ENCODE measurements around the gene RTL9. TPM values are rescaled to one million over a fixed set of nuclear protein-coding genes. Genes with fewer than 3 reads are reported as not detected.
A peak's percentile ranks its signal among the peaks of the same experiment; 100 is the strongest.
"Not testable (repeated sequence)": the region's sequence is repeated elsewhere in the genome, so short reads cannot be mapped to it uniquely, and the experiment has no call there.

RTL9 gene
- total RNA-seq, 2 experiments from 2014 or later = 0.09 to 0.14 TPM

GRCh38 chrX:110320381-110320987, 38.2 kb upstream of the RTL9 start:
- no peak overlapping the region for H3K4me3 Mint-ChIP-seq
- peaks cover 2% of the 10 kb centered on the region for H3K4me1 Mint-ChIP-seq
- intact Hi-C loops (cut with DNase I, micrococcal nuclease) = no loop called here
- ATAC-seq (no peak), DNase-seq (no peak)
- CTCF ChIA-PET = interaction anchor here (1.1 kb wide), 1 partner anchor 155 kb away, joined by 4 read pairs; no protein-coding TSS in a partner anchor
- H3K36me3 Mint-ChIP-seq (ENCODE audit: low read depth) = no peaks in the 10 kb centered on the region
- no peak overlapping the region for H3K27ac Mint-ChIP-seq
- POLR2A ChIA-PET = no interaction called here
- no peaks in the 10 kb centered on the region for H3K9me3 Mint-ChIP-seq (ENCODE audit: low read depth)
- no peaks in the 10 kb centered on the region for H3K27me3 Mint-ChIP-seq

GRCh38 chrX:110321081-110321480, 37.6 kb upstream of the RTL9 start:
- Mint-ChIP-seq H3K27ac (no peak overlapping the region), H3K36me3 (ENCODE audit: low read depth) (no peaks in the 10 kb centered on the region), H3K9me3 (ENCODE audit: low read depth) (no peaks in the 10 kb centered on the region), H3K27me3 (no peaks in the 10 kb centered on the region), H3K4me1 (no peaks in the 10 kb centered on the region), H3K4me3 (no peak overlapping the region)
- CTCF ChIA-PET = interaction anchor here (1.0 to 1.1 kb wide), 2 partner anchors 43 to 156 kb away, joined by 4 read pairs; no protein-coding TSS in a partner anchor
- ATAC-seq (no peak), DNase-seq (no peak)
- intact Hi-C loops (cut with DNase I, micrococcal nuclease) = no loop called here
- POLR2A ChIA-PET = interaction anchor here (0.7 kb wide), 1 partner anchor 9 kb away, joined by 5 read pairs; no protein-coding TSS in a partner anchor

DNA sequence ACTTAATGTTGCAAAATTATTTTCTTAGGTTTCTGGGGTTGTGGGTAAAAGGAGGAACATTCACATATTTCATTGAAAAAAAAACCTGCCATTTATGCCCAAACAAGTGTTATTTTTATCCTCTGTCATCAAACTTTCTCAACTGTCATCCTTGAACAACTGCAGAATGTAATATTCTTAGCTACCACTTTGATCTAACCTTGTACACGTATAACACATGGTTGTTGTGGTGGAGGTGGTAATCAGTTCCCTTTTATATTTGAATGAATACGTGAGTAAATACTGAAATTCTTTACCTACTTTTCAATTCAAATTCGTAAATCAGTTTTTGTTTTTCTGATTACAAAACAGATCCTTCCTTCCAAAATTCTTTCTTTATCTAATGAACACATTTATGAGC, 37.0 kb upstream of the RTL9 start:
- no peak for DNase-seq
- no peaks in the 10 kb centered on the region for H3K4me1 Mint-ChIP-seq
- no peaks in the 10 kb centered on the region for H3K9me3 Mint-ChIP-seq (ENCODE audit: low read depth)
- intact Hi-C loops (cut with DNase I, micrococcal nuclease) = no loop called here
- no peak overlapping the region for H3K4me3 Mint-ChIP-seq
- H3K27ac Mint-ChIP-seq = no peak overlapping the region
- ChIA-PET CTCF (interaction anchor here (1.0 to 1.6 kb wide), 4 partner anchors 34 to 163 kb away, joined by 3 to 4 read pairs (median 4); no protein-coding TSS in a partner anchor), POLR2A (interaction anchor here (0.7 to 1.0 kb wide), 2 partner anchors 9 to 16 kb away, joined by 3 to 5 read pairs; no protein-coding TSS in a partner anchor)
- no peaks in the 10 kb centered on the region for H3K27me3 Mint-ChIP-seq
- ATAC-seq = no peak
- H3K36me3 Mint-ChIP-seq (ENCODE audit: low read depth) = no peaks in the 10 kb centered on the region

DNA sequence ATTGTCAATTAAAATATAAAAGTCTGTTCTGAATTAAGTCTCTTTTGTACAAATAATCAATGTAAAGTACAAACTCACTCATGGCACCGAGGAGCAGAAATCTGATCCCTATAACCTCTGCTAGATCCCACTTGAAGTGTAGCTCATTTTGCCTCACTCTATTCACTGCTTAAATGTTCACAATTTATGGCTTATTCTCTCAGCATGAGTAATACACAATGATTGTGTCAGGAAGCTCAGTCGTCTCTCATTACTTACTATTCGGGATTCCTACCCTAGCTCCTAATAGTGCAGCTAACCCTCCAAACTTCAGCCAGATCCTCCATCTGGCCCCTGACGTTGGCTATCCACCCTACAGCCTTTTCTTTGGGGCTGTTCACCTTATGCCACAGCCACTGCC, 36.0 kb upstream of the RTL9 start:
- intact Hi-C loops (cut with DNase I, micrococcal nuclease) = no loop called here
- Mint-ChIP-seq H3K4me3 (no peak overlapping the region), H3K9me3 (ENCODE audit: low read depth) (no peaks in the 10 kb centered on the region), H3K36me3 (ENCODE audit: low read depth) (no peaks in the 10 kb centered on the region), H3K27me3 (no peaks in the 10 kb centered on the region), H3K27ac (no peak overlapping the region), H3K4me1 (no peaks in the 10 kb centered on the region)
- ATAC-seq = no peak
- DNase-seq = no peak
- CTCF ChIA-PET = interaction anchor here (1.1 to 1.6 kb wide), 4 partner anchors 18 to 164 kb away, joined by 3 to 4 read pairs (median 3); no protein-coding TSS in a partner anchor
- POLR2A ChIA-PET = interaction anchor here (1.0 kb wide), 1 partner anchor 17 kb away, joined by 3 read pairs; no protein-coding TSS in a partner anchor

DNA sequence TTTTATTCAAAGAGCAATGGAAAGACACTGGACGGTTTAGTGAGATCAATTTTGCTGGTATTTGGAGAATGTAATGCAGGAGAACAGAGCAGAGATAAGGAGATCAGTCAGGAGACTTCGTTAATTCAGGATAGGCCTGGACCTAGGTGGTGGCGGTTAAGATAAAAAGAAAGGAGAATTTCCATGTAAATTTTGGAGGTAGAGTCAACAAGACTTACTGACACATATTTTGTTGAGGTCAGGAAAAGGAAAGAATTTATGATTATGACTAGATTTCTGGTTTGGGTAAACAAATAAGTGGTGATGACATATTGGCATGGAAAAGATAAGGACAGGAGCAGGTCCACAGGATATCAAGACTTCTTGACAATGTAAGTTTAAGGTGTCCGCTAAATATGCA, 31.9 kb upstream of the RTL9 start:
- no peak overlapping the region for H3K4me3 Mint-ChIP-seq
- ChIA-PET POLR2A (no interaction called here), CTCF (no interaction called here)
- ATAC-seq (no peak), DNase-seq (no peak)
- H3K36me3 Mint-ChIP-seq (ENCODE audit: low read depth) = no peaks in the 10 kb centered on the region
- no peaks in the 10 kb centered on the region for H3K27me3 Mint-ChIP-seq
- no peaks in the 10 kb centered on the region for H3K9me3 Mint-ChIP-seq (ENCODE audit: low read depth)
- intact Hi-C loops (cut with DNase I, micrococcal nuclease) = no loop called here
- H3K4me1 Mint-ChIP-seq = no peaks in the 10 kb centered on the region
- H3K27ac Mint-ChIP-seq = no peak overlapping the region

DNA sequence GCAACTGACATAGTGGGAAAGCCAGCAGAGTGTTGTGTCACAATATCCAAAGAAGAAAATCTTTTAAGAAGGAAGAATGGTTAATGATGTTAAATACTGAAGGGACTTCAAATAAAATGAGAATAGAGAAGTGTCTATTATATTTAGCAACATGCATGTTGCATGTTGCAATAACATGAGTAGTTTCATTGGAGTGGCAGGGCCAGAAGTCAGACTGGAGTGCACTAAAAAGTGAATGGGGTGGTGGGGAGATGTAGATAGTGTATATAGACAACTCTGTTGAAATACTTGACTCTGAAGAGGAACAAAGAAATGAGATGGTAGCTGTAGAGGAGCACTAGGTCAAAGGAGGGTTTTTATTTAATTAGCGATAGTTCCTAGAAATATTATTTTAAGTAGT, 31.3 kb upstream of the RTL9 start:
- Mint-ChIP-seq H3K27ac (no peak overlapping the region), H3K4me3 (no peak overlapping the region), H3K36me3 (ENCODE audit: low read depth) (no peaks in the 10 kb centered on the region), H3K27me3 (no peaks in the 10 kb centered on the region), H3K9me3 (ENCODE audit: low read depth) (no peaks in the 10 kb centered on the region), H3K4me1 (no peaks in the 10 kb centered on the region)
- ATAC-seq (no peak), DNase-seq (no peak)
- ChIA-PET POLR2A (no interaction called here), CTCF (no interaction called here)
- intact Hi-C loops (cut with DNase I, micrococcal nuclease) = no loop called here

DNA sequence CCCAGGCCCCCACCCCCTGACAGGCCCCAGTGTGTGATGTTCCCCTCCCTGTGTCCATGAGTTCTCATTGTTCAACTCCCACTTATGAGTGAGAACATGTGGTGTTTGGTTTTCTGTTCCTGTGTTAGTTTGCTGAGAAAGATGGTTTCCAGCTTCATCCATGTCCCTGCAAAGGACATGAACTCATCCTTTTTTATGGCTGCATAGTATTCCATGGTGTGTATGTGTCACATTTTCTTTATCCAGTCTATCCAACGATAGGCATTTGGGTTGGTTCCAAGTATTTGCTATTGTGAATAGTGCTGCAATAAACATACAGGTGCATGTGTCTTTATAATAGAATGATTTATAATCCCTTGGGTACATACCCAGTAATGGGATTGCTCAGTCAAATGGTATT, 30.0 kb upstream of the RTL9 start:
- H3K4me3 Mint-ChIP-seq; DNase-seq; H3K9me3 Mint-ChIP-seq (ENCODE audit: low read depth); intact Hi-C loops (cut with DNase I, micrococcal nuclease); H3K27me3 Mint-ChIP-seq; H3K27ac Mint-ChIP-seq; H3K4me1 Mint-ChIP-seq; H3K36me3 Mint-ChIP-seq (ENCODE audit: low read depth); POLR2A ChIA-PET; ATAC-seq: not testable (repeated sequence)
- CTCF ChIA-PET = interaction anchor here (1.8 kb wide), 1 partner anchor 12 kb away, joined by 3 read pairs; no protein-coding TSS in a partner anchor

DNA sequence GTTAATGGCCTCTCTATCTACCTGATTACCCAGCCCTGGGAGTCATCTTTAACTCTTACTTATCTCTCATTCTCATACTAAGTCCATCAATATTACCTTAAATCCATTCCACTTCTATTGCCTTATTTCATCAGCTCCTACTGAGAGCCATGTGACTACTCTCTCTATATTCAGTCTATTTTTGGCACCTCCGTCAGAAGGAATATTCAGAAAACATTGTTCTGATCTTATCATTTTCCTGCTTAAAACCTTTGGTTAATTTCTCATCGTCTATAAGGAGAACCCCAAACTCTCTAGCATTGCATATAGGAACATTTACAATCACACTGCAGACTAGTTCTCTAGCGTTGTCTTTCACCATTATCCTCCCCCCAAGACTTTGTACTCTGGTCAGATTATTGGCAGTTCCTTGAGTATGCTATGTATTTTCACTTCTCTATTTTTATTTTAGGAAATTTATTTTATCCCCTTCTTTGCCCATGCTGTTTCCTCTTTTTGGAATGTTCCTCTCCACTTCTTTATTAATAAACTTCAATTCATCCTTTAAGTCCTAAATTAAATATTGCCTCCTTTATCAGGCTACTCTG, 27.1 kb upstream of the RTL9 start:
- intact Hi-C loops (cut with DNase I, micrococcal nuclease) = no loop called here
- no peak overlapping the region for H3K27ac Mint-ChIP-seq
- H3K4me3 Mint-ChIP-seq = no peak overlapping the region
- CTCF ChIA-PET = no interaction called here
- H3K4me1 Mint-ChIP-seq = no peaks in the 10 kb centered on the region
- H3K36me3 Mint-ChIP-seq (ENCODE audit: low read depth) = no peaks in the 10 kb centered on the region
- no peak for DNase-seq
- ATAC-seq = no peak
- no peaks in the 10 kb centered on the region for H3K9me3 Mint-ChIP-seq (ENCODE audit: low read depth)
- POLR2A ChIA-PET = no interaction called here
- peaks cover 4% of the 10 kb centered on the region for H3K27me3 Mint-ChIP-seq

- H3K36me3 Mint-ChIP-seq (ENCODE audit: low read depth); POLR2A ChIA-PET: not testable (repeated sequence)
Measured at GRCh38 chrX:110333458-110333857, 25.2 kb upstream of the RTL9 start.

DNA sequence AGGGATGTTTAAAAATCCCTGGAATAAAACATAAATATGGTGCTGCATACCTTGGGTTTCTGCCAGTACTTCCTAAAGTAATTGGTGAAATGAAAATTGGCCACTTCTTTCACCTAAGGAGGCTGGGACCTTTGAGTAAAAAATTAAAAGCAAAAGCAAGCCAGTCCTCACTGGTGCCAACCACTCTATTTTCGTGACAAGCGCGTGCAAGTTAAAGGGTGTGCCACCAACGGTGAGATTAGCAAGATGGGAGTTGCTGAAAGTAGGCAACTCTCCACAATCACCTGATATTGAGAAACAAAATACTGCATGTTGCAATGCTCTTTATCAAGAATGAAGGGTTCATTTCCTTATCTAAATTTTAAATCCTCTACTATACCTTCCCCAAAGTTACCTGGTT, 19.7 kb upstream of the RTL9 start:
- POLR2A ChIA-PET = no interaction called here

More at GRCh38 chrX:110333458-110333857, 25.2 kb upstream of the RTL9 start:
- H3K4me3 Mint-ChIP-seq; intact Hi-C loops (cut with DNase I, micrococcal nuclease); H3K27me3 Mint-ChIP-seq; ATAC-seq; H3K4me1 Mint-ChIP-seq; H3K9me3 Mint-ChIP-seq (ENCODE audit: low read depth); DNase-seq; H3K27ac Mint-ChIP-seq; CTCF ChIA-PET: not testable (repeated sequence)

GRCh38 chrX:110341189-110342035, 17.2 kb upstream of the RTL9 start:
- POLR2A ChIA-PET = no interaction called here
- H3K4me3 Mint-ChIP-seq = no peak overlapping the region
- no peaks in the 10 kb centered on the region for H3K27me3 Mint-ChIP-seq
- intact Hi-C loops (cut with DNase I, micrococcal nuclease) = loop anchor here in 1 of 2 experiments (2.0 kb wide), 1 partner anchor 23 kb away; the partner anchor contains the start of gene AMMECR1
- ATAC-seq = peak; percentile 90
- H3K36me3 Mint-ChIP-seq (ENCODE audit: low read depth) = no peaks in the 10 kb centered on the region
- H3K9me3 Mint-ChIP-seq (ENCODE audit: low read depth) = no peaks in the 10 kb centered on the region
- H3K4me1 Mint-ChIP-seq = peaks cover 1% of the 10 kb centered on the region
- CTCF ChIA-PET = no interaction called here
- H3K27ac Mint-ChIP-seq = peak overlapping the region; percentile 70
- DNase-seq = no peak

More for the DNA sequence above, 19.7 kb upstream of the RTL9 start:
- H3K27me3 Mint-ChIP-seq = no peaks in the 10 kb centered on the region
- CTCF ChIA-PET = no interaction called here
- no peaks in the 10 kb centered on the region for H3K36me3 Mint-ChIP-seq (ENCODE audit: low read depth)
- no peak overlapping the region for H3K4me3 Mint-ChIP-seq
- H3K27ac Mint-ChIP-seq = no peak overlapping the region
- H3K9me3 Mint-ChIP-seq (ENCODE audit: low read depth) = no peaks in the 10 kb centered on the region
- H3K4me1 Mint-ChIP-seq = peaks cover 1% of the 10 kb centered on the region
- no peak for DNase-seq
- no peak for ATAC-seq
- intact Hi-C loops (cut with DNase I, micrococcal nuclease) = no loop called here
